HG02852 (cell line): ENCODE data around the gene RSU1.

ENCODE experiments used
- ATAC-seq: cut with Tn5 transposase; IDR thresholded peaks from one replicate; pipeline ENCODE4 v1.9.1; 2021; ENCODE audit warnings: mild to moderate bottlenecking, moderate library complexity; ENCODE audit not compliant: unreplicated experiment

RSU1 gene

GRCh38 chr10:16611037-16611436, 206.2 kb downstream of the RSU1 start:
- no peak for ATAC-seq

GRCh38 chr10:16609211-16609610, 208.0 kb downstream of the RSU1 start:
- no peak for ATAC-seq

- ATAC-seq, result no peak
These were observed 210.3 kb downstream of the RSU1 start for GRCh38 chr10:16606923-16607322.

- no peak for ATAC-seq
These were observed 210.8 kb downstream of the RSU1 start for GRCh38 chr10:16606421-16606820.

GRCh38 chr10:16603308-16603707, 213.9 kb downstream of the RSU1 start:
- ATAC-seq, result no peak

GRCh38 chr10:16602104-16602775, 215.0 kb downstream of the RSU1 start:
- no peak for ATAC-seq

- ATAC-seq, result no peak
These were observed 217.6 kb downstream of the RSU1 start for GRCh38 chr10:16599662-16600061.

GRCh38 chr10:16597656-16598055, 219.6 kb downstream of the RSU1 start:
- ATAC-seq, result no peak

GRCh38 chr10:16592378-16592777, 224.8 kb downstream of the RSU1 start:
- ATAC-seq, result no peak

- ATAC-seq, result peak; percentile 91
These were observed 230.7 kb downstream of the RSU1 start for GRCh38 chr10:16586358-16587138.

GRCh38 chr10:16585103-16585502, 232.1 kb downstream of the RSU1 start:
- peak; percentile 42 for ATAC-seq

GRCh38 chr10:16583382-16583781, 233.8 kb downstream of the RSU1 start:
- no peak for ATAC-seq

GRCh38 chr10:16581202-16581601, 236.0 kb downstream of the RSU1 start:
- ATAC-seq, result no peak

GRCh38 chr10:16570731-16571130, 246.5 kb downstream of the RSU1 start:
- ATAC-seq, result peak; percentile 84

GRCh38 chr10:16566202-16566805, 250.9 kb downstream of the RSU1 start:
- no peak for ATAC-seq

- ATAC-seq, result no peak
These were observed 251.6 kb downstream of the RSU1 start for GRCh38 chr10:16565604-16566003.

GRCh38 chr10:16562891-16563290, 254.3 kb downstream of the RSU1 start:
- ATAC-seq, result no peak

GRCh38 chr10:16559236-16559773, 257.9 kb downstream of the RSU1 start:
- ATAC-seq, result no peak

GRCh38 chr10:16547973-16548372, 269.3 kb downstream of the RSU1 start:
- no peak for ATAC-seq

- peak; percentile 67 for ATAC-seq
These were observed 272.0 kb downstream of the RSU1 start for GRCh38 chr10:16545116-16545736.

GRCh38 chr10:16544591-16544990, 272.6 kb downstream of the RSU1 start:
- ATAC-seq, result no peak
